Measurements from ENCODE around the gene SNRNP48. TPM values are rescaled to one million over a fixed set of nuclear protein-coding genes. Genes with fewer than 3 reads are reported as not detected.

The SNRNP48 gene
- total RNA-seq, 1 donor from 2014 or later: 9.3 TPM

DNA sequence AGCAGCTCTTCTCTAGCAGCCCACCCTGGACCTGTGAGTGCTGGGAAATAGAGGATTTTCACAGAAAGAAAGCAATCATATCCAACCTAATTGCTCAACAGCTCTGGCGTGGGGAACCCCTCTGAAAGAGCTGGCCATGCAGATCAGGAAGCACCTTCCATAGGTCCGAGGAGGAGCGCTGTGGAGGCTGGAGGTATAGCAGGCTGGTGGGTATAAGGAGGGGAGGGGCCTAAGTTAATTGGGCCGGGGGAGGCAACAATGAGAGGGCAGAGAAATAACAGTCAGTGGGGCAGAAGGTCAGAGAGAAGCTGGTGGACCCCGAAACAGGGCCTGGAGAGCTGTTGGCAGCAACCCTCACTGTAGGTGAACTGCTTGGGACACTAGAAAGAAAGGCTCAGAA is 40.8 kb downstream of the SNRNP48 start:
- no peaks in the 10 kb centered on the region for H3K27me3 ChIP-seq (ENCODE audit: low read depth)
- intact Hi-C loops (cut with DNase I): no loop called here

GRCh38 chr6:7631466-7631865 is 41.5 kb downstream of the SNRNP48 start:
- no peak for TF ChIP-seq CTCF (IDR thresholded peaks at IDR 0.05)
- Histone ChIP-seq H3K27me3 (ENCODE audit: low read depth) (no peaks in the 10 kb centered on the region), H3K27ac (no peak overlapping the region), H3K36me3 (no peaks in the 10 kb centered on the region), H3K9me3 (no peaks in the 10 kb centered on the region), H3K4me1 (no peaks in the 10 kb centered on the region), H3K4me3 (no peak overlapping the region)
- intact Hi-C loops (cut with DNase I): no loop called here
- DNase-seq (no peak), ATAC-seq (no peak)

More for the DNA sequence above, 40.8 kb downstream of the SNRNP48 start:
- no peak for TF ChIP-seq CTCF (IDR thresholded peaks at IDR 0.05)
- Histone ChIP-seq H3K36me3 (no peaks in the 10 kb centered on the region), H3K27ac (no peak overlapping the region), H3K4me1 (no peaks in the 10 kb centered on the region), H3K4me3 (no peak overlapping the region), H3K9me3 (no peaks in the 10 kb centered on the region)
- ATAC-seq (no peak), DNase-seq (no peak)

- H3K27ac ChIP-seq: no peak overlapping the region
- H3K4me1 ChIP-seq: no peaks in the 10 kb centered on the region
- ATAC-seq (no peak), DNase-seq (no peak)
- H3K9me3 ChIP-seq: no peaks in the 10 kb centered on the region
- H3K4me3 ChIP-seq: no peak overlapping the region
- H3K36me3 ChIP-seq: no peaks in the 10 kb centered on the region
- H3K27me3 ChIP-seq (ENCODE audit: low read depth): no peaks in the 10 kb centered on the region
- intact Hi-C loops (cut with DNase I): no loop called here
- no peak for TF ChIP-seq CTCF (IDR thresholded peaks at IDR 0.05)
Observed at GRCh38 chr6:7632501-7633290, 42.7 kb downstream of the SNRNP48 start.

GRCh38 chr6:7633361-7633760 is 43.4 kb downstream of the SNRNP48 start:
- H3K27me3 ChIP-seq (ENCODE audit: low read depth): no peaks in the 10 kb centered on the region
- DNase-seq (no peak), ATAC-seq (no peak)
- no peaks in the 10 kb centered on the region for H3K36me3 ChIP-seq
- no peaks in the 10 kb centered on the region for H3K4me1 ChIP-seq
- no peak for TF ChIP-seq CTCF (IDR thresholded peaks at IDR 0.05)
- H3K27ac ChIP-seq: no peak overlapping the region
- H3K4me3 ChIP-seq: no peak overlapping the region
- intact Hi-C loops (cut with DNase I): no loop called here
- H3K9me3 ChIP-seq: no peaks in the 10 kb centered on the region

GRCh38 chr6:7636151-7636550 is 46.2 kb downstream of the SNRNP48 start:
- no peak for TF ChIP-seq CTCF (IDR thresholded peaks at IDR 0.05)
- no peak overlapping the region for H3K27ac ChIP-seq
- ATAC-seq (no peak), DNase-seq (no peak)
- no peaks in the 10 kb centered on the region for H3K4me1 ChIP-seq
- H3K9me3 ChIP-seq: no peaks in the 10 kb centered on the region
- intact Hi-C loops (cut with DNase I): no loop called here
- H3K27me3 ChIP-seq (ENCODE audit: low read depth): no peaks in the 10 kb centered on the region
- H3K4me3 ChIP-seq: no peak overlapping the region
- no peaks in the 10 kb centered on the region for H3K36me3 ChIP-seq
